K562 (cell line): ENCODE results near the gene TACSTD2. TPM values are rescaled to one million over a fixed set of nuclear protein-coding genes. Genes with fewer than 3 reads are reported as not detected.
"Not testable (repeated sequence)": the region's sequence is repeated elsewhere in the genome, so short reads cannot be mapped to it uniquely, and the experiment has no call there.

Experiments
- ATAC-seq: fragments of 200-7000 bp; cut with Tn5 transposase; 3 replicates; pipeline ENCODE4 v1.9.1; 2020; ENCODE audit warnings: moderate library complexity
- BruUV-seq: library from RNA; stranded (reverse); fragments of 400-500 nt; replicated peaks from 2 replicates; lab custom pipeline; 2021; lab: Mats Ljungman, UMichigan
- CTCF ChIA-PET: fragments of 300-600 bp; formaldehyde crosslinking; extraction: SDS; loops from one replicate; lab custom pipeline; 2021; ENCODE audit warnings: low intra/inter-chr PET ratio; lab: Yijun Ruan, JAX
- POLR2A ChIA-PET: fragments of 300-600, 350-650 bp; sonication (Branson Sonifier 250); formaldehyde crosslinking; extraction: SDS; loops from one replicate; lab custom pipeline; 2021; ENCODE audit warnings: antibody characterized with exemption, inconsistent platforms; lab: Yijun Ruan, JAX
- DNase-seq, 4 experiments: peaks; one replicate each; pipeline versions ENCODE4 v3.0.0 to v3.0.0-alpha.2; 2011 to 2018; ENCODE audit warnings: low spot score in 3 of 4, mixed read lengths in 3 of 4; ENCODE audit errors: extremely low read depth in 1 of 4
- FAIRE-seq: peaks from 2 replicates; lab custom pipeline; 2011; peaks lifted over from hg19 to GRCh38; lab: Jason Lieb, UNC
- H2AFZ ChIP-seq: 2 replicates; pipeline ENCODE4 v1.6.0; 2011; ENCODE audit warnings: low read depth, low read length, control low read depth, inconsistent platforms
- H3K27ac ChIP-seq: fragments of 200-600 bp; 3 replicates; pipeline ENCODE4 v1.8.0; 2011; ENCODE audit warnings: low read depth, mild to moderate bottlenecking, control low read depth, inconsistent platforms, low read length, moderate library complexity, mixed read lengths; ENCODE audit errors: extremely low read depth
- H3K27me3 ChIP-seq, 2 experiments: fragments of 300-600 bp in 1 of 2; 2 replicates in 1 of 2; 3 replicates in 1 of 2; pipeline versions ENCODE4 v1.6.0 to v1.8.0; 2011; ENCODE audit warnings: inconsistent platforms in 2 of 2, low read length in 2 of 2, mild to moderate bottlenecking in 1 of 2, mixed read lengths in 1 of 2, moderate library complexity in 1 of 2; ENCODE audit not compliant: control insufficient read depth in 2 of 2, insufficient read depth in 2 of 2
- H3K36me3 ChIP-seq: fragments of 300-600 bp; 3 replicates; pipeline ENCODE4 v1.8.0; 2011; ENCODE audit warnings: mild to moderate bottlenecking, low read length, inconsistent platforms; ENCODE audit not compliant: control insufficient read depth, insufficient read depth
- H3K4me1 ChIP-seq, 2 experiments: fragments of 200-600 bp in 1 of 2; replicated peaks in 1 of 2; 2 replicates in 1 of 2; 3 replicates in 1 of 2; pipeline versions ENCODE4 v1.5.1 to v1.8.0; 2011; ENCODE audit warnings: inconsistent platforms in 2 of 2, low read length in 2 of 2, mild to moderate bottlenecking in 1 of 2, mixed read lengths in 1 of 2, moderate library complexity in 1 of 2; ENCODE audit not compliant: control insufficient read depth in 2 of 2, insufficient read depth in 2 of 2
- H3K4me2 ChIP-seq: 2 replicates; pipeline ENCODE4 v1.6.1; 2011; ENCODE audit warnings: low read length, control low read depth, inconsistent platforms, mixed read lengths; ENCODE audit not compliant: insufficient read depth
- H3K4me3 ChIP-seq: fragments of 200-600 bp; sonication (generic), shearing (Covaris generic); 2 replicates; pipeline ENCODE4 v1.5.1; 2016; ENCODE audit warnings: control low read depth, inconsistent platforms
- H3K79me2 ChIP-seq: fragments of 200-600 bp; 3 replicates; pipeline ENCODE4 v1.8.0; 2011; ENCODE audit warnings: low read length, inconsistent platforms; ENCODE audit not compliant: control insufficient read depth, insufficient read depth
- H3K9ac ChIP-seq, 2 experiments: 2 replicates each; pipeline versions ENCODE4 v1.6.0 to v1.6.1; 2011; ENCODE audit warnings: low read depth in 2 of 2, low read length in 2 of 2, control low read depth in 1 of 2, inconsistent platforms in 1 of 2, mild to moderate bottlenecking in 1 of 2, mixed read lengths in 1 of 2; ENCODE audit not compliant: insufficient read depth in 1 of 2
- H3K9me1 ChIP-seq: one replicate; pipeline ENCODE4 v1.6.0; 2011; ENCODE audit warnings: inconsistent platforms, mild to moderate bottlenecking, low read length, moderate library complexity; ENCODE audit not compliant: control insufficient read depth, insufficient read depth
- H3K9me3 ChIP-seq: replicated peaks from 2 replicates; pipeline ENCODE4 v1.5.1; 2011; ENCODE audit warnings: low read depth, low read length, inconsistent platforms; ENCODE audit not compliant: control insufficient read depth, insufficient read depth
- H4K20me1 ChIP-seq: replicated peaks from 2 replicates; pipeline ENCODE4 v1.6.1; 2011; ENCODE audit warnings: low read length, inconsistent platforms, mixed read lengths; ENCODE audit not compliant: control insufficient read depth, insufficient read depth
- ATF1 ChIP-seq, 2 experiments: fragments of 450-650 bp in 1 of 2; IDR thresholded peaks; 2 replicates each; pipeline ENCODE4 v1.6.1; 2016; ENCODE audit warnings: missing compliant biosample characterization in 1 of 2, missing genetic modification characterization in 1 of 2
- CCAR2 ChIP-seq: fragments of 200-400 bp; formaldehyde crosslinking; IDR thresholded peaks from 2 replicates; pipeline ENCODE4 v1.6.1; 2017; ENCODE audit warnings: mild to moderate bottlenecking, low read depth, low read length
- CREM ChIP-seq: IDR thresholded peaks from 2 replicates; pipeline ENCODE4 v1.6.1; 2014; ENCODE audit warnings: antibody characterized with exemption, low read depth
- KDM2B ChIP-seq: fragments of 250-450 bp; sonication (Bioruptor Pico); IDR thresholded peaks from 2 replicates; pipeline ENCODE4 v1.8.0; 2021; ENCODE audit warnings: mild to moderate bottlenecking, moderate library complexity
- KHSRP ChIP-seq: fragments of 450-650 bp; IDR thresholded peaks from 2 replicates; pipeline ENCODE4 v1.6.1; 2017
- PHTF2 ChIP-seq: fragments of 250-450 bp; sonication (Bioruptor Pico); IDR thresholded peaks from 2 replicates; pipeline ENCODE4 v1.5.0; 2021; ENCODE audit warnings: mild to moderate bottlenecking
- POLR2G ChIP-seq: fragments of 200-400 bp; formaldehyde crosslinking; IDR thresholded peaks from 2 replicates; pipeline ENCODE4 v1.6.1; 2017; ENCODE audit warnings: low read depth, mild to moderate bottlenecking, antibody characterized with exemption, low read length, moderate library complexity
- POLR2H ChIP-seq: IDR thresholded peaks from 2 replicates; pipeline ENCODE4 v1.6.1; 2016; ENCODE audit warnings: missing genetic modification characterization, low read depth, mild to moderate bottlenecking, control low read depth, missing compliant biosample characterization, moderate library complexity
- ZC3H4 ChIP-seq: sonication (generic); formaldehyde crosslinking; IDR thresholded peaks from 2 replicates; pipeline ENCODE4 v1.9.0; 2021; ENCODE audit warnings: missing genetic modification reagents, borderline replicate concordance
- ZNF79 ChIP-seq: fragments of 250-450 bp; sonication (Bioruptor Pico); IDR thresholded peaks from 2 replicates; pipeline ENCODE4 v1.4.0; 2020; ENCODE audit warnings: low read depth, mild to moderate bottlenecking, moderate library complexity
- WGBS: fragments of 100-300 bp; shearing (Covaris generic); methylation state at CpG from one replicate; pipeline ENCODE4 v1.1.6; 2016; ENCODE audit warnings: low coverage, mixed read lengths; ENCODE audit not compliant: insufficient coverage; ENCODE audit errors: missing lambda C conversion rate; 5-methylcytosine and 5-hydroxymethylcytosine counted together
- in situ Hi-C: fragments of 300-500 bp; cut with MboI; formaldehyde crosslinking; loops from 4 replicates; pipeline ENCODE4 v1.15.0; 2018; ENCODE audit warnings: inconsistent platforms, mixed read lengths
- intact Hi-C: fragments of 100-400 bp; cut with micrococcal nuclease; formaldehyde crosslinking; loops from 2 replicates; pipeline ENCODE4 v1.14.2; 2022
- polyA plus RNA-seq, 8 experiments: library from polyadenylated mRNA; depleted of rRNA in 4 of 8; stranded (reverse) in 5 of 8; unstranded in 3 of 8; fragments of >200 nt; fragmentation: Nextera tagmentation in 2 of 8; fragmentation: Illumina TruSeq in 1 of 8; extraction: Ambion mirVana in 2 of 8; extraction: Trizol in 1 of 8; gene quantifications; 2 replicates each; pipeline versions ENCODE4 v1.2.1 to v1.2.3, GENCODE V29; 2011 to 2014; ENCODE audit warnings: inconsistent platforms in 1 of 8, missing spikeins in 1 of 8
- total RNA-seq, 7 experiments: library from RNA; depleted of rRNA in 6 of 7; stranded (reverse); fragments of >200 nt in 6 of 7; fragmentation: Illumina TruSeq in 2 of 7; extraction: Trizol in 2 of 7; gene quantifications; 2 replicates each; pipeline versions ENCODE4 v1.2.1 to v1.2.3, GENCODE V29; 2011 to 2021; ENCODE audit warnings: low replicate concordance in 1 of 7

The TACSTD2 gene
- total and polyA plus RNA-seq, 9 of the 15 experiments (the other 6 are each of a cell fraction or from before 2014, with no cell fraction given) = 0.04 to 0.31 TPM; not detected in 7

GRCh38 chr1:58607391-58607790, 30.3 kb upstream of the TACSTD2 start:
- CTCF ChIA-PET = no interaction called here
- Histone ChIP-seq H3K9me1 (no peaks in the 10 kb centered on the region), H3K27me3 (no peaks in the 10 kb centered on the region), H2AFZ (no peak overlapping the region), H3K4me1 (no peaks in the 10 kb centered on the region), H3K4me3 (no peak overlapping the region), H3K36me3 (no peaks in the 10 kb centered on the region), H3K9me3 (no peaks in the 10 kb centered on the region), H4K20me1 (no peaks in the 10 kb centered on the region), H3K9ac (no peak overlapping the region), H3K27ac (no peak overlapping the region), H3K4me2 (no peak overlapping the region), H3K79me2 (no peaks in the 10 kb centered on the region)
- no TSS peak for BruUV-seq
- ATAC-seq (no peak), DNase-seq (no peak), FAIRE-seq (no peak)
- POLR2A ChIA-PET = interaction anchor here (1.3 kb wide), 1 partner anchor 36 kb away, joined by 3 read pairs; no protein-coding TSS in a partner anchor
- in situ Hi-C loops (no loop called here), intact Hi-C loops (no loop called here)
- WGBS = 2% methylated on average over 3 of the region's 3 CpGs
- TF ChIP-seq CREM = no peak
- no peak for TF ChIP-seq ZC3H4 (CRISPR knock-in tag)
- TF ChIP-seq POLR2G = no peak
- no peak for TF ChIP-seq ATF1 (CRISPR knock-in tag; IDR thresholded peaks at IDR 0.05)
- no peak for TF ChIP-seq ATF1 (tag; IDR thresholded peaks at IDR 0.05)
- TF ChIP-seq KHSRP = no peak
- no peak for TF ChIP-seq POLR2H
- no peak for TF ChIP-seq ZNF79
- TF ChIP-seq PHTF2 (CRISPR knock-in tag) = no peak
- no peak for TF ChIP-seq KDM2B
- TF ChIP-seq CCAR2 = no peak

- not testable (repeated sequence) for BruUV-seq, H2AFZ ChIP-seq
- 0% methylated on average over 1 of the region's 1 CpG for WGBS
These were observed 24.9 kb upstream of the TACSTD2 start for GRCh38 chr1:58601921-58602320.

More at GRCh38 chr1:58601921-58602320, 24.9 kb upstream of the TACSTD2 start:
- H3K9ac ChIP-seq, H4K20me1 ChIP-seq, DNase-seq, H3K79me2 ChIP-seq, H3K9me1 ChIP-seq, H3K36me3 ChIP-seq, in situ Hi-C loops, CTCF ChIA-PET, H3K27me3 ChIP-seq, H3K9me3 ChIP-seq, H3K27ac ChIP-seq, H3K4me3 ChIP-seq, FAIRE-seq, intact Hi-C loops, ATAC-seq, H3K4me1 ChIP-seq, POLR2A ChIA-PET, H3K4me2 ChIP-seq: not testable (repeated sequence)
